Gastroesophageal sphincter (tissue), 4 donors: Measurements from ENCODE around the gene UGP2. TPM values are rescaled to one million over a fixed set of nuclear protein-coding genes. Genes with fewer than 3 reads are reported as not detected.

Experiments
- ATAC-seq: fragments of 150-250 bp; one replicate; pipeline ENCODE4 v1.9.1; 2016; ENCODE audit warnings: mild to moderate bottlenecking, moderate library complexity
- H3K27ac ChIP-seq, 4 donors: fragments of 200-600 bp; sonication (generic) in 3 of 4; 1 replicate in 3 of 4; 2 replicates in 1 of 4; pipeline ENCODE4 v1.5.1; 2016 to 2019
- H3K27me3 ChIP-seq: fragments of 200-600 bp; sonication (generic); one replicate; pipeline ENCODE4 v1.5.1; 2019
- H3K36me3 ChIP-seq, 2 donors: fragments of 200-600 bp; sonication (generic); one replicate each; pipeline ENCODE4 v1.5.1; 2019; ENCODE audit warnings: control low read depth in 1 of 2
- H3K4me1 ChIP-seq, 3 donors: fragments of 200-600 bp; sonication (generic); 1 replicate in 2 of 3; 2 replicates in 1 of 3; pipeline ENCODE4 v1.5.1; 2016 to 2019; ENCODE audit warnings: control low read depth in 2 of 3
- H3K4me3 ChIP-seq, 2 donors: fragments of 200-600 bp; sonication (generic); one replicate each; pipeline ENCODE4 v1.5.1; 2019; ENCODE audit warnings: mild to moderate bottlenecking in 1 of 2, moderate library complexity in 1 of 2
- H3K9me3 ChIP-seq, 3 donors: fragments of 200-600 bp; sonication (generic); one replicate each; pipeline ENCODE4 v1.5.1; 2017 to 2019; ENCODE audit warnings: control low read depth in 2 of 3
- CTCF ChIP-seq, 4 experiments: fragments of 200-600 bp in 2 of 4; fragments of 450-650 bp in 2 of 4; sonication (generic) in 1 of 4; IDR thresholded peaks; one replicate each; pipeline ENCODE4 v1.5.1; 2017 to 2019; ENCODE audit warnings: antibody characterized with exemption in 4 of 4, mild to moderate bottlenecking in 2 of 4, moderate library complexity in 2 of 4
- EP300 ChIP-seq: sonication (generic); formaldehyde crosslinking; IDR thresholded peaks from one replicate; pipeline ENCODE4 v1.6.1; 2017; ENCODE audit warnings: antibody characterized with exemption, mild to moderate bottlenecking
- POLR2A ChIP-seq, 2 donors: fragments of 450-650 bp; IDR thresholded peaks; one replicate each; pipeline ENCODE4 v1.6.1; 2017; ENCODE audit warnings: antibody characterized with exemption in 2 of 2, mild to moderate bottlenecking in 2 of 2, moderate library complexity in 1 of 2
- POLR2AphosphoS5 ChIP-seq: sonication (generic); formaldehyde crosslinking; IDR thresholded peaks from one replicate; pipeline ENCODE4 v1.6.1; 2017; ENCODE audit warnings: antibody characterized with exemption
- WGBS, 2 donors: methylation state at CpG; one replicate each; pipeline ENCODE4 v1.1.5; 2018; ENCODE audit warnings: low coverage in 1 of 2; 5-methylcytosine and 5-hydroxymethylcytosine counted together
- total RNA-seq, 4 donors: library from RNA; depleted of rRNA; stranded (reverse); fragments of >200 nt; gene quantifications; one replicate each; pipeline ENCODE4 v1.1.0, GENCODE V29; 2016

The UGP2 gene
- total RNA-seq, 4 donors from 2014 or later, result 151 to 222 (median 164) TPM

GRCh38 chr2:63855418-63856302, 14.0 kb downstream of the UGP2 start:
- no peak overlapping the region for H3K27ac ChIP-seq
- H3K27me3 ChIP-seq, result no peaks in the 10 kb centered on the region
- no peak overlapping the region for H3K4me3 ChIP-seq
- WGBS, 2 donors, result 82 to 100% methylated on average over 1 to 8 of the region's 14 CpGs
- TF ChIP-seq POLR2AphosphoS5, result no peak
- H3K4me1 ChIP-seq, result peaks cover 6 to 24% (median 20%) of the 10 kb centered on the region in 3 donors
- no peaks in the 10 kb centered on the region for H3K9me3 ChIP-seq
- H3K36me3 ChIP-seq, result peaks cover 5 to 46% of the 10 kb centered on the region in 2 donors
- ATAC-seq, result no peak

GRCh38 chr2:63856303-63856603, 14.6 kb downstream of the UGP2 start:
- Histone ChIP-seq H3K27me3 (no peaks in the 10 kb centered on the region), H3K36me3 (peaks cover 5 to 50% of the 10 kb centered on the region in 2 donors), H3K4me1 (peaks cover 6 to 23% (median 20%) of the 10 kb centered on the region in 3 donors), H3K27ac (no peak overlapping the region), H3K4me3 (no peak overlapping the region), H3K9me3 (no peaks in the 10 kb centered on the region)
- 75 to 91% methylated on average over 4 to 5 of the region's 5 CpGs for WGBS, 2 donors
- no peak for ATAC-seq
- TF ChIP-seq POLR2AphosphoS5 (no peak), EP300 (no peak), CTCF (IDR thresholded peaks at IDR 0.05) (no peak), POLR2A (IDR thresholded peaks at IDR 0.05) (no peak)

- ATAC-seq, result no peak
- Histone ChIP-seq H3K27me3 (no peaks in the 10 kb centered on the region), H3K36me3 (peaks cover 5 to 68% of the 10 kb centered on the region in 2 donors), H3K4me1 (peaks cover 3 to 38% (median 9%) of the 10 kb centered on the region in 3 donors), H3K9me3 (no peaks in the 10 kb centered on the region), H3K27ac (no peak overlapping the region), H3K4me3 (no peak overlapping the region)
- WGBS, 2 donors, result 97 to 100% methylated on average over 2 of the region's 2 CpGs
- no peak for TF ChIP-seq CTCF (IDR thresholded peaks at IDR 0.05)
- no peak for TF ChIP-seq EP300
- no peak for TF ChIP-seq POLR2A (IDR thresholded peaks at IDR 0.05)
- TF ChIP-seq POLR2AphosphoS5, result no peak
Measured at GRCh38 chr2:63858291-63858690, 16.6 kb downstream of the UGP2 start.

- ATAC-seq, result peak; percentile 62
- Histone ChIP-seq H3K27me3 (no peaks in the 10 kb centered on the region), H3K4me1 (peaks cover 0 to 33% (median 0%) of the 10 kb centered on the region in 3 donors), H3K27ac (no peak overlapping the region), H3K4me3 (no peak overlapping the region), H3K36me3 (peaks cover 5 to 67% of the 10 kb centered on the region in 2 donors), H3K9me3 (no peaks in the 10 kb centered on the region)
- 21 to 27% methylated on average over 6 of the region's 6 CpGs for WGBS, 2 donors
- TF ChIP-seq CTCF (IDR thresholded peaks at IDR 0.05), result peak; percentile 45 to 66 (median 64)
- TF ChIP-seq POLR2A (IDR thresholded peaks at IDR 0.05), result no peak
- no peak for TF ChIP-seq EP300
Measured at GRCh38 chr2:63861220-63861822, 19.6 kb downstream of the UGP2 start.

- H3K4me3 ChIP-seq, result no peak overlapping the region
- H3K36me3 ChIP-seq, result peaks cover 4 to 52% of the 10 kb centered on the region in 2 donors
- no peaks in the 10 kb centered on the region for H3K9me3 ChIP-seq
- H3K4me1 ChIP-seq, result peaks cover 0 to 33% (median 0%) of the 10 kb centered on the region in 3 donors
- H3K27ac ChIP-seq, result peak overlapping the region in 2 of 4 donors; percentile 46 to 51
- WGBS, 2 donors, result 46 to 50% methylated on average over 1 of the region's 1 CpG
- ATAC-seq, result no peak
- TF ChIP-seq EP300, result no peak
- TF ChIP-seq CTCF (IDR thresholded peaks at IDR 0.05), result no peak
- no peak for TF ChIP-seq POLR2AphosphoS5
- no peak for TF ChIP-seq POLR2A (IDR thresholded peaks at IDR 0.05)
- no peaks in the 10 kb centered on the region for H3K27me3 ChIP-seq
Measured at GRCh38 chr2:63862806-63863205, 21.1 kb downstream of the UGP2 start.
